ENCODE results near the gene TAF8. TPM values are rescaled to one million over a fixed set of nuclear protein-coding genes. Genes with fewer than 3 reads are reported as not detected.

TAF8 gene
- polyA plus RNA-seq, 1 donor (not counting 4 experiments of a cell fraction or from before 2014, with no cell fraction given): 15.9 TPM

DNA sequence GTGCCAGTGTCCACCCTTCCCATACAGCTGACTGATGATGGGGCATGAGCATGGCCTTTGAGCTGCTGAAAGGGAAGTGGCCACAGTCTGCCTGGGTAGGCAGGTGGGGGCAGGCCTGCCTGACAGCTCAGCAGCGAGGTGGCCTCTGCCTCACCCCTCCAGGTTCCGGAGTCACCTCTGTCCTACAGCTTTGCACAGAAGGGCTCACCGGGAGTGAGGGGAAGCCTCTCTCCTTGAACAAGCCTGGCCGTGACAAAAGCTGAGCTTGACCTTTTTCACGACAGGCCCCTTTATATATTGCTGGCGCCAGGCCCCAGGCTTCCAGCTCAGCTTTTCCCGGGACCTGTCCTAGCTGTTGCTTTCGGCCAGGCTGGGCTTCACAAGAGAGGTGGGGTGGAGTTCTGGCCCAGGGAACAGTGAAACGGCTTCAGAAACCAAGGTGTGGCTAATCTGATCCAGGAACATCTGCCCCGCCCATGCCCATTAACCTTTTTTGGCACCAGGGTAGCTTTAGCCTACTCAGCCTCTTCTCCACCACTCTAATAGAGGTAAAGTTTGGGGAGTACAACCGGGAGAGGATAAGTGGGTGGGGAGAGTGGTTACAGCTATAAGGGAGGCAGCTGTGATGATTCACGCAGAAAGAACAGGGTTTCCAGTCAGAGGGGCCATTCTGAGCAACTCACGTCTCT lies 49.2 kb downstream of the TAF8 start:
- H3K4me2 ChIP-seq (ENCODE audit: control insufficient read depth, extremely low read depth, insufficient read depth, low read depth, low read length): peak overlapping the region; percentile 65
- DNase-seq (ENCODE audit: low read depth, low spot score) (peak; percentile 66), FAIRE-seq (peak; percentile 39)
- no peaks in the 10 kb centered on the region for H3K79me2 ChIP-seq (ENCODE audit: control insufficient read depth, insufficient read depth, low read length)
- H3K9ac ChIP-seq (ENCODE audit: control insufficient read depth, extremely low read depth, insufficient read depth, low read length): peak overlapping the region; percentile 46
- TF ChIP-seq EZH2 (IDR thresholded peaks at IDR 0.05; ENCODE audit: low read length): no peak
- TF ChIP-seq, protein P1, sequence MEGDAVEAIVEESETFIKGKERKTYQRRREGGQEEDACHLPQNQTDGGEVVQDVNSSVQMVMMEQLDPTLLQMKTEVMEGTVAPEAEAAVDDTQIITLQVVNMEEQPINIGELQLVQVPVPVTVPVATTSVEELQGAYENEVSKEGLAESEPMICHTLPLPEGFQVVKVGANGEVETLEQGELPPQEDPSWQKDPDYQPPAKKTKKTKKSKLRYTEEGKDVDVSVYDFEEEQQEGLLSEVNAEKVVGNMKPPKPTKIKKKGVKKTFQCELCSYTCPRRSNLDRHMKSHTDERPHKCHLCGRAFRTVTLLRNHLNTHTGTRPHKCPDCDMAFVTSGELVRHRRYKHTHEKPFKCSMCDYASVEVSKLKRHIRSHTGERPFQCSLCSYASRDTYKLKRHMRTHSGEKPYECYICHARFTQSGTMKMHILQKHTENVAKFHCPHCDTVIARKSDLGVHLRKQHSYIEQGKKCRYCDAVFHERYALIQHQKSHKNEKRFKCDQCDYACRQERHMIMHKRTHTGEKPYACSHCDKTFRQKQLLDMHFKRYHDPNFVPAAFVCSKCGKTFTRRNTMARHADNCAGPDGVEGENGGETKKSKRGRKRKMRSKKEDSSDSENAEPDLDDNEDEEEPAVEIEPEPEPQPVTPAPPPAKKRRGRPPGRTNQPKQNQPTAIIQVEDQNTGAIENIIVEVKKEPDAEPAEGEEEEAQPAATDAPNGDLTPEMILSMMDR (optimal IDR thresholded peaks at IDR 0.05 in 1 of 3, IDR thresholded peaks at IDR 0.05 in 1 of 3, conservative IDR thresholded peaks at IDR 0.05 in 1 of 3; ENCODE audit: extremely low read depth in 1 of 3, insufficient read depth in 2 of 3, low read length in 3 of 3): peak in 1 of 3 experiments; percentile 18
- dilution Hi-C loops (cut with MboI; ENCODE audit: extremely low pct_ligation_motif_present, low sequenced_read_pairs): no loop called here
- peaks cover 36% of the 10 kb centered on the region for H3K4me1 ChIP-seq (ENCODE audit: control insufficient read depth, extremely low read depth, insufficient read depth, low read length)
- peak overlapping the region in 1 of 3 experiments; percentile 30 for H3K4me3 ChIP-seq (ENCODE audit: control insufficient read depth in 2 of 3, extremely low read depth in 1 of 3, insufficient read depth in 2 of 3, low read depth in 1 of 3, low read length in 3 of 3)
- no peaks in the 10 kb centered on the region for H3K9me3 ChIP-seq (ENCODE audit: control insufficient read depth, low read depth, low read length)
- no peak overlapping the region for H2AFZ ChIP-seq (ENCODE audit: control insufficient read depth, low read length)
- H3K27me3 ChIP-seq (ENCODE audit: control insufficient read depth, extremely low read depth, insufficient read depth, low read length): no peaks in the 10 kb centered on the region
- H3K9me1 ChIP-seq (ENCODE audit: control insufficient read depth, extremely low read depth, insufficient read depth, low read length): no peaks in the 10 kb centered on the region
- H3K27ac ChIP-seq (ENCODE audit: control insufficient read depth, insufficient read depth, low read length): peak overlapping the region; percentile 91
- no peaks in the 10 kb centered on the region for H4K20me1 ChIP-seq (ENCODE audit: control insufficient read depth, extremely low read depth, insufficient read depth, low read length)
- peaks cover 9 to 12% of the 10 kb centered on the region in 2 experiments for H3K36me3 ChIP-seq (ENCODE audit: control insufficient read depth in 2 of 2, extremely low read depth in 1 of 2, insufficient read depth in 2 of 2, low read length in 2 of 2)

DNA sequence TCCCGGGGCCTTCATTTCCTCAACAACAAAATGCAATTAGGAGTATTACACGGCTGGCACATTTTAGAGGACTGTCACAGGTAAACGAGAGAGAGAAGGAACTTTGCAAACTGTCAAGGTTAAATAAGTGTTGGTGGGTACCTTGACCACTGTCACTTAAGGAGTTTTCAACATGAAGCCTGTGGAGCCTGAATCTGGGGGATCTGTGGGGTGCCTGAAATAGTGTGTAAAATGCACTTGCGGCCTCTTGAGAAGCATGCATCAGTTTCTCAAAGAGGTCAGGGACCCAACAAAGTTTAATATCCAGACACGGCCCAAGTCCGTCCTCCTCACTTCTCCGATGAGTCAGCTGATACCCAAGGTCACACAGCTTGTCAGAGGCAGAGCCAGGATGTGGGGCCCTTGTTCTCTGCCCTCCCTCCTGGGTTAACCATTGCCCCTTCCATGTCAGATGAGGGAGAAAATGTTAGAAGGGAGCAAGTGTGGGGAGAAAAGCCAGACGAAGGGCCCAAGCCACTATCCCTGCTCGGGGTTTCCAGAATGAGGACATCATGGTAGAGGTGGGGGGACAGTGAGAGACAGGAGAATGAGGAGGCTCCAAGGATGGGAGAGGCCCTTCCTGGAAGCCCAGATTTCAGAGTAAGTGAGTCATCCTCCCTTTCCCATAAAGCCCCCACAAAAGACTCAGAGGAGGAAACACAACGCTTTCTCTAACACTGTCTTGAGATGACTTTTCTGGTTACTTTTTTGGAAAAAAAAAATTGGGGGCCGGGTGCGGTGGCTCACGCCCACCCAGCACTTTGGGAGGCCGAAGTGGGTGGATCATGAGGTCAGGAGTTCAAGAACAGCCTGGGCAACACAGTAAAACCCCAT lies 49.9 kb downstream of the TAF8 start:
- Histone ChIP-seq H3K4me2 (ENCODE audit: control insufficient read depth, extremely low read depth, insufficient read depth, low read depth, low read length) (peak overlapping the region; percentile 65), H3K79me2 (ENCODE audit: control insufficient read depth, insufficient read depth, low read length) (no peaks in the 10 kb centered on the region), H3K27ac (ENCODE audit: control insufficient read depth, insufficient read depth, low read length) (peak overlapping the region; percentile 91), H3K4me1 (ENCODE audit: control insufficient read depth, extremely low read depth, insufficient read depth, low read length) (peaks cover 36% of the 10 kb centered on the region), H3K4me3 (ENCODE audit: control insufficient read depth in 2 of 3, extremely low read depth in 1 of 3, insufficient read depth in 2 of 3, low read depth in 1 of 3, low read length in 3 of 3) (peak overlapping the region in 1 of 3 experiments; percentile 30), H3K27me3 (ENCODE audit: control insufficient read depth, extremely low read depth, insufficient read depth, low read length) (no peaks in the 10 kb centered on the region), H3K9me3 (ENCODE audit: control insufficient read depth, low read depth, low read length) (no peaks in the 10 kb centered on the region), H3K9ac (ENCODE audit: control insufficient read depth, extremely low read depth, insufficient read depth, low read length) (peak overlapping the region; percentile 46), H2AFZ (ENCODE audit: control insufficient read depth, low read length) (no peak overlapping the region), H3K36me3 (ENCODE audit: control insufficient read depth in 2 of 2, extremely low read depth in 1 of 2, insufficient read depth in 2 of 2, low read length in 2 of 2) (peaks cover 12 to 13% of the 10 kb centered on the region in 2 experiments), H3K9me1 (ENCODE audit: control insufficient read depth, extremely low read depth, insufficient read depth, low read length) (no peaks in the 10 kb centered on the region), H4K20me1 (ENCODE audit: control insufficient read depth, extremely low read depth, insufficient read depth, low read length) (no peaks in the 10 kb centered on the region)
- TF ChIP-seq EZH2 (IDR thresholded peaks at IDR 0.05; ENCODE audit: low read length): no peak
- TF ChIP-seq, protein P1 (optimal IDR thresholded peaks at IDR 0.05 in 1 of 3, IDR thresholded peaks at IDR 0.05 in 1 of 3, conservative IDR thresholded peaks at IDR 0.05 in 1 of 3; ENCODE audit: extremely low read depth in 1 of 3, insufficient read depth in 2 of 3, low read length in 3 of 3): no peak
- FAIRE-seq (peak; percentile 17), DNase-seq (ENCODE audit: low read depth, low spot score) (no peak)
- dilution Hi-C loops (cut with MboI; ENCODE audit: extremely low pct_ligation_motif_present, low sequenced_read_pairs): no loop called here
